Left ventricle myocardium superior (tissue), 1 donor: ENCODE results near the gene SLC11A1. TPM values are rescaled to one million over a fixed set of nuclear protein-coding genes. Genes with fewer than 3 reads are reported as not detected.

Experiments
- ATAC-seq: fragments of 200-7000 bp; cut with Tn5 transposase; one replicate; pipeline ENCODE4 v1.9.1; 2020; ENCODE audit warnings: mild to moderate bottlenecking, moderate library complexity
- DNase-seq: peaks from one replicate; pipeline ENCODE4 v3.0.0-alpha.2; 2020
- intact Hi-C: fragments of 100-400 bp; cut with micrococcal nuclease; formaldehyde crosslinking; loops from one replicate; pipeline ENCODE4 v1.11.0; 2022
- long read RNA-seq: library from polyadenylated mRNA; unstranded; transcript quantifications from one replicate; pipeline ENCODE4 v2.0.0, GENCODE V29; 2021
- total RNA-seq: library from RNA; stranded (reverse); fragmentation: NEBNext Ultra II Directional; extraction: Animal tissue kit (Norgen Biotek cat#: 25700); gene quantifications from one replicate; pipeline ENCODE4 v1.2.1, GENCODE V29; 2021
- donor health status: DM: no; HTN: yes; CAD: no; lungs with severe emphysema.

SLC11A1 gene
- 4.5 TPM for total RNA-seq
- long read RNA-seq: 0 reads

- ATAC-seq (peak; percentile 86), DNase-seq (peak; percentile 67)
- intact Hi-C loops: no loop called here
Measured at GRCh38 chr2:218381916-218382366, at the start of gene SLC11A1. Gene SLC11A1 (plus strand): TSS chr2:218382273. CDS start chr2:218382369, 96 bp downstream.

GRCh38 chr2:218332288-218332687 is 49.8 kb upstream of the SLC11A1 start:
- DNase-seq (no peak), ATAC-seq (peak; percentile 29)
- intact Hi-C loops: no loop called here

GRCh38 chr2:218332920-218333645 is 49.0 kb upstream of the SLC11A1 start:
- intact Hi-C loops: no loop called here
- ATAC-seq (peak; percentile 84), DNase-seq (no peak)

- intact Hi-C loops: no loop called here
- DNase-seq (no peak), ATAC-seq (no peak)
Measured at GRCh38 chr2:218334531-218334930, 47.5 kb upstream of the SLC11A1 start.

GRCh38 chr2:218340656-218341055 is 41.4 kb upstream of the SLC11A1 start:
- intact Hi-C loops: no loop called here
- DNase-seq: no peak
- no peak for ATAC-seq

- intact Hi-C loops: no loop called here
- DNase-seq: no peak
- no peak for ATAC-seq
Measured at GRCh38 chr2:218341381-218341780, 40.7 kb upstream of the SLC11A1 start.

GRCh38 chr2:218342837-218343236 is 39.2 kb upstream of the SLC11A1 start:
- ATAC-seq: no peak
- intact Hi-C loops: no loop called here
- DNase-seq: no peak

GRCh38 chr2:218343591-218343990 is 38.5 kb upstream of the SLC11A1 start:
- ATAC-seq: no peak
- no peak for DNase-seq
- intact Hi-C loops: no loop called here

- ATAC-seq (no peak), DNase-seq (no peak)
- intact Hi-C loops: no loop called here
Measured at GRCh38 chr2:218344090-218344754, 37.9 kb upstream of the SLC11A1 start.

GRCh38 chr2:218344755-218345417 is 37.2 kb upstream of the SLC11A1 start:
- ATAC-seq: no peak
- intact Hi-C loops: no loop called here
- no peak for DNase-seq

GRCh38 chr2:218345491-218346236 is 36.4 kb upstream of the SLC11A1 start:
- peak; percentile 23 for DNase-seq
- intact Hi-C loops: no loop called here
- no peak for ATAC-seq

GRCh38 chr2:218347172-218347571 is 34.9 kb upstream of the SLC11A1 start:
- ATAC-seq (no peak), DNase-seq (no peak)
- intact Hi-C loops: no loop called here

GRCh38 chr2:218354045-218354444 is 28.0 kb upstream of the SLC11A1 start:
- ATAC-seq: no peak
- intact Hi-C loops: loop anchor here (10.0 kb wide), 1 partner anchor 49 kb away; no protein-coding TSS in a partner anchor
- DNase-seq: no peak

- DNase-seq (no peak), ATAC-seq (no peak)
- intact Hi-C loops: loop anchor here (10.0 kb wide), 1 partner anchor 50 kb away; no protein-coding TSS in a partner anchor
Measured at GRCh38 chr2:218354850-218355443, 27.1 kb upstream of the SLC11A1 start.

GRCh38 chr2:218357236-218358177 is 24.6 kb upstream of the SLC11A1 start:
- no peak for ATAC-seq
- intact Hi-C loops: loop anchor here (10.0 kb wide), 1 partner anchor 53 kb away; no protein-coding TSS in a partner anchor
- no peak for DNase-seq

- intact Hi-C loops: no loop called here
- no peak for DNase-seq
- peak; percentile 45 for ATAC-seq
Measured at GRCh38 chr2:218360453-218360852, 21.6 kb upstream of the SLC11A1 start.

GRCh38 chr2:218362606-218363005 is 19.5 kb upstream of the SLC11A1 start:
- DNase-seq (no peak), ATAC-seq (no peak)
- intact Hi-C loops: no loop called here

- intact Hi-C loops: no loop called here
- DNase-seq: no peak
- no peak for ATAC-seq
Measured at GRCh38 chr2:218363736-218364135, 18.3 kb upstream of the SLC11A1 start.
